Subcutaneous abdominal adipose tissue (tissue), 5 donors: Measurements from ENCODE around the gene ACSF3.
"Not testable (repeated sequence)": the region's sequence is repeated elsewhere in the genome, so short reads cannot be mapped to it uniquely, and the experiment has no call there.

Experiments
- H3K27ac ChIP-seq: one replicate; pipeline ENCODE4 v1.7.0; 2013; ENCODE audit warnings: low read depth, mild to moderate bottlenecking, inconsistent platforms, low read length, moderate library complexity
- H3K27me3 ChIP-seq, 5 donors: one replicate each; pipeline ENCODE4 v1.7.0; 2013; ENCODE audit warnings: low read length in 5 of 5, inconsistent platforms in 1 of 5; ENCODE audit not compliant: control insufficient read depth in 5 of 5, insufficient read depth in 4 of 5
- H3K36me3 ChIP-seq, 5 donors: one replicate each; pipeline ENCODE4 v1.7.0; 2013; ENCODE audit warnings: low read length in 5 of 5; ENCODE audit not compliant: control insufficient read depth in 5 of 5, insufficient read depth in 5 of 5
- H3K4me1 ChIP-seq, 5 donors: one replicate each; pipeline ENCODE4 v1.7.0; 2013; ENCODE audit warnings: low read length in 5 of 5, mild to moderate bottlenecking in 3 of 5, moderate library complexity in 1 of 5; ENCODE audit not compliant: control insufficient read depth in 5 of 5, insufficient read depth in 5 of 5
- H3K4me3 ChIP-seq, 5 donors: one replicate each; pipeline ENCODE4 v1.7.0; 2013; ENCODE audit warnings: low read length in 5 of 5, low read depth in 1 of 5
- H3K9ac ChIP-seq, 5 donors: one replicate each; pipeline ENCODE4 v1.7.0; 2013; ENCODE audit warnings: low read length in 5 of 5, mild to moderate bottlenecking in 4 of 5, moderate library complexity in 3 of 5
- H3K9me3 ChIP-seq, 5 donors: one replicate each; pipeline ENCODE4 v1.7.0; 2013; ENCODE audit warnings: low read length in 5 of 5; ENCODE audit not compliant: control insufficient read depth in 5 of 5
- donor health status: healthy.
- donor health status: healthy.
- donor health status: healthy.
- donor health status: healthy.
- donor health status: healthy.

ACSF3 gene

GRCh38 chr16:89084411-89084810, 9.2 kb upstream of the ACSF3 start:
- no peaks in the 10 kb centered on the region for H3K36me3 ChIP-seq

GRCh38 chr16:89084814-89085612, 8.6 kb upstream of the ACSF3 start:
- H3K4me3 ChIP-seq = no peak overlapping the region

More at GRCh38 chr16:89084411-89084810, 9.2 kb upstream of the ACSF3 start:
- H3K27ac ChIP-seq = no peak overlapping the region
- H3K4me1 ChIP-seq = no peaks in the 10 kb centered on the region
- H3K9ac ChIP-seq = no peak overlapping the region
- no peak overlapping the region for H3K4me3 ChIP-seq
- H3K27me3 ChIP-seq = peaks cover 15 to 34% (median 28%) of the 10 kb centered on the region in 5 donors
- H3K9me3 ChIP-seq = no peaks in the 10 kb centered on the region

GRCh38 chr16:89085755-89086154, 7.9 kb upstream of the ACSF3 start:
- Histone ChIP-seq H3K27ac (no peak overlapping the region), H3K4me1 (no peaks in the 10 kb centered on the region), H3K4me3 (no peak overlapping the region), H3K27me3 (peaks cover 18 to 46% (median 38%) of the 10 kb centered on the region in 5 donors), H3K36me3 (no peaks in the 10 kb centered on the region), H3K9ac (no peak overlapping the region), H3K9me3 (no peaks in the 10 kb centered on the region)

More at GRCh38 chr16:89084814-89085612, 8.6 kb upstream of the ACSF3 start:
- H3K9me3 ChIP-seq = no peaks in the 10 kb centered on the region
- no peaks in the 10 kb centered on the region for H3K4me1 ChIP-seq
- no peaks in the 10 kb centered on the region for H3K36me3 ChIP-seq
- H3K27ac ChIP-seq = no peak overlapping the region
- peaks cover 15 to 40% (median 34%) of the 10 kb centered on the region in 5 donors for H3K27me3 ChIP-seq
- no peak overlapping the region for H3K9ac ChIP-seq

- Histone ChIP-seq H3K9ac (no peak overlapping the region), H3K27me3 (peaks cover 24 to 62% (median 50%) of the 10 kb centered on the region in 5 donors)
Observed at GRCh38 chr16:89087922-89088497, 5.6 kb upstream of the ACSF3 start.

GRCh38 chr16:89089120-89089519, 4.5 kb upstream of the ACSF3 start:
- Histone ChIP-seq H3K4me3 (no peak overlapping the region), H3K9ac (no peak overlapping the region), H3K27me3 (peaks cover 24 to 62% (median 50%) of the 10 kb centered on the region in 5 donors), H3K27ac (no peak overlapping the region), H3K9me3 (no peaks in the 10 kb centered on the region), H3K4me1 (peaks cover 0 to 8% (median 5%) of the 10 kb centered on the region in 5 donors), H3K36me3 (no peaks in the 10 kb centered on the region)

More at GRCh38 chr16:89087922-89088497, 5.6 kb upstream of the ACSF3 start:
- no peaks in the 10 kb centered on the region for H3K36me3 ChIP-seq
- no peak overlapping the region for H3K27ac ChIP-seq
- peaks cover 0 to 1% (median 0%) of the 10 kb centered on the region in 5 donors for H3K4me1 ChIP-seq
- no peaks in the 10 kb centered on the region for H3K9me3 ChIP-seq
- no peak overlapping the region for H3K4me3 ChIP-seq

GRCh38 chr16:89090182-89090630, 3.4 kb upstream of the ACSF3 start:
- no peaks in the 10 kb centered on the region for H3K9me3 ChIP-seq
- peaks cover 0 to 19% (median 16%) of the 10 kb centered on the region in 5 donors for H3K4me1 ChIP-seq
- H3K9ac ChIP-seq = no peak overlapping the region
- H3K27me3 ChIP-seq = peaks cover 24 to 57% (median 47%) of the 10 kb centered on the region in 5 donors
- no peaks in the 10 kb centered on the region for H3K36me3 ChIP-seq
- H3K4me3 ChIP-seq = no peak overlapping the region
- no peak overlapping the region for H3K27ac ChIP-seq

- Histone ChIP-seq H3K36me3 (peaks cover 0 to 2% (median 0%) of the 10 kb centered on the region in 5 donors), H3K9me3 (no peaks in the 10 kb centered on the region), H3K27ac (no peak overlapping the region), H3K9ac (no peak overlapping the region), H3K27me3 (peaks cover 24 to 51% (median 41%) of the 10 kb centered on the region in 5 donors), H3K4me1 (peaks cover 0 to 24% (median 21%) of the 10 kb centered on the region in 5 donors), H3K4me3 (no peak overlapping the region)
Observed at GRCh38 chr16:89090669-89091426, 2.8 kb upstream of the ACSF3 start.

DNA sequence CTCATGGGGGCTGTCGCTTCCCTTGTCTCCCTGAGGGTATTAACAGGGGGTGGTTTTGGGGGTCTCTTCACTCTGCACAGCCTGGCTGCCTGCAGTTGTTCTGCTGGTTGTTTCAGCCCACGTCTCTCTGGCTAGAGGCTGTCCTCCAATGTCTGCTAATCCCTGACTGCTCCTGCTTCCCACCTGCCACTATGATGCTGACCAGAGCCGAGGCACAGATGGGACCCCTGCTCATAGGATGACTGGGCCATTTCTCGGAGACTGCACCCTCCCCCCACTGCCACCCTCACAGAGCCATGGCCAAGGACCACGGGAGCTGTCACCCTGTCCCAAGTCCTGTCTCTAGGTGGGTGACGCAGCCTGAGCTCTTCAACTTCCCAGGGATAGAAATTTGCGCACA, 1.6 kb upstream of the ACSF3 start:
- H3K27me3 ChIP-seq = peaks cover 18 to 44% (median 32%) of the 10 kb centered on the region in 5 donors
- no peaks in the 10 kb centered on the region for H3K9me3 ChIP-seq
- no peak overlapping the region for H3K9ac ChIP-seq
- H3K4me3 ChIP-seq = no peak overlapping the region
- H3K36me3 ChIP-seq = peaks cover 0 to 3% (median 0%) of the 10 kb centered on the region in 5 donors
- H3K4me1 ChIP-seq = peaks cover 2 to 27% (median 21%) of the 10 kb centered on the region in 5 donors
- H3K27ac ChIP-seq = no peak overlapping the region

GRCh38 chr16:89093252-89093601, 425 bp upstream of the ACSF3 start:
- peaks cover 2 to 27% (median 21%) of the 10 kb centered on the region in 5 donors for H3K4me1 ChIP-seq

More at GRCh38 chr16:89093252-89093601, 425 bp upstream of the ACSF3 start:
- not testable (repeated sequence) for H3K27ac ChIP-seq, H3K9me3 ChIP-seq, H3K36me3 ChIP-seq
- peaks cover 18 to 37% (median 28%) of the 10 kb centered on the region in 5 donors for H3K27me3 ChIP-seq
- H3K9ac ChIP-seq = peak overlapping the region in 3 of 5 donors; percentile 64 to 93 (median 71)
- peak overlapping the region; percentile 11 to 87 (median 83) for H3K4me3 ChIP-seq
